Measurements from ENCODE around the gene NBL1.

The NBL1 gene

GRCh38 chr1:19646377-19647319, 2.5 kb downstream of the NBL1 start:
- DNase-seq (ENCODE audit: low spot score) = no peak

GRCh38 chr1:19647643-19648042, 3.5 kb downstream of the NBL1 start:
- no peak for DNase-seq (ENCODE audit: low spot score)

DNA sequence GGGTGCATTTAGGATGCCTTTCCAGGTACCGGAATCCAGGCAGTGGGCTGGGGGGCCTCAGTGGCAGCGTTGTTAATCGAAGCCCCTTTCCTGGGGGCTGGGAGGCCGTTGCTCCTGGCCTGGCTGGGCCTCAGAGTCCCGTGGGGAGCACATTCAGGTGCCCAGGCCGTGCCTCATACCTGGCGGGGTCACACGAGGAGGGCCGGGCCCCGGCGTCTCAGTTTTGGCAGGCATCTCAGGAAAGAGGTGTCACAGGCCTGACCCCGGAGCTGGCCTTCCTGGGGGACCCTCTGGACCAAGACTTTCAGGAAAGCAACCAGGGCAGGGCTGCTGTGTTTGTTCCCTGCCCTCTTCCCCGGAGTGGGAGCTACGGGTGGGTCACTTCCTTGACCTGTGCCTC, 4.1 kb downstream of the NBL1 start:
- no peak for DNase-seq (ENCODE audit: low spot score)

- no peak for DNase-seq (ENCODE audit: low spot score)
These were observed 4.6 kb downstream of the NBL1 start for GRCh38 chr1:19648689-19649088.

DNA sequence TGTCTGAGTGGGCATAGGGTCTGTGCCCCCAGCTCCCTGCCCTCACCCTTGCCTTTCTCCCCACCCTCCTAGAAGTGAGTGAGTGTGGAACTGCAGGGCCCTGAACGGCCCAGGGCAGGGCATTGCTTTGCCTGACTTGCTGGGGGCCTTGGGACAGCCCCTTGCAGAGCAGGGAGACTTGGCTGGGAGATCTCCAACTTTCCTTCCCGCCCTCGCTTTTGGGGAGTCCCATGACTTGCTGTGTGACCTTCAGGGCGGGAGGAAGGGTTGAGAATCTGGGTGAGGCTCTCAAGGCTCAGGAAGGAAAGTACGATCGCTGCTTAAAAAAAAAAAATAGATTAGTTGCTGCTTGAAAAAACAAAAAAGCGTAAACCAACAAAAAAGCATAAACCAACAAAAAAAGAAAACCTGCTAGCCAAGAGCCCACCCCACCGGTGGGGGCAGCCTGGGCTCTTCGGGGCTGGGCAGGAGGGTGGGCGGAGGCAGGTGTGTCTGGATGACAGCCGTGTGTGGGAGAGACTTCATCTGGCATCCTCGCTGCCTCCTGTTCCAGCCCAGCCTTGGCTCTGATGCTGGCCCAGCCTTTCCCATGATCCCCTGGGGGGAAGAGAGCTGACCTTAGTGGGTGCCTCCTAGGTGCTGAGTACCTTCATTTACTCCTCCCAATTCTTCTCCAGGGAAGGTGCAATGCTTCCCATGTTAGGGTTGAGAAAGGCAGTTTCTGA, 6.5 kb downstream of the NBL1 start:
- no peak for DNase-seq (ENCODE audit: low spot score)

DNA sequence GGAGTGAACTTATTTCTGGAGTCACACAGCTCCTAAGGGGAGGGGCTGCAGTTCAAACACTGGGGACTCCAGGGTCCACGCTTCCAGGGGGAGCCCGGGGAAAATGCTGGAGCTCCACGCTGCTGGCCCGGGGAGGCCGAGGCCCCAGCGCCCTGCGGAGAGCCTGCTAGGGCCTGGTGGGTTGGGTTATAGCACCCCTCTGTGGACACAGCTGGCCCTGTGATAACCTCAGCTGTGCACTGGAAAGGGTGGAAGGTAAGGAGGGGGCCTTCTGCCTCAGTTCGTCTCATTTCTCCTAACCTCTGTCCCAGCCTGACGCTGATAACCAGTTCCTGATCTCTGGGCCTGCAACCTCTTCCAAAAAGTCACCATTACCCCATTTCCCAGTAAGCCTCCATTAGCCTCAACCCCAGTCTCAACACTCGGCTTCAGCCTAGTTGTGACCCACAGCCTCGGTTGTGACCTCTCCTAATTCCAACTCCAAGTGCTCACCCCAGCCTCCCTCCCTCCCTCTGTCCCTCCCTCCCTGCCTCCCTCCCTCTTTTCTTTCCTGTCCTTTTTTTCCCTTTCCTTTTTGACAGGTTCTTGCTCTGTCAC, 7.1 kb downstream of the NBL1 start:
- peak; percentile 86 for DNase-seq (ENCODE audit: low spot score)

GRCh38 chr1:19654386-19654785, 10.3 kb downstream of the NBL1 start:
- no peak for DNase-seq (ENCODE audit: low spot score)

DNA sequence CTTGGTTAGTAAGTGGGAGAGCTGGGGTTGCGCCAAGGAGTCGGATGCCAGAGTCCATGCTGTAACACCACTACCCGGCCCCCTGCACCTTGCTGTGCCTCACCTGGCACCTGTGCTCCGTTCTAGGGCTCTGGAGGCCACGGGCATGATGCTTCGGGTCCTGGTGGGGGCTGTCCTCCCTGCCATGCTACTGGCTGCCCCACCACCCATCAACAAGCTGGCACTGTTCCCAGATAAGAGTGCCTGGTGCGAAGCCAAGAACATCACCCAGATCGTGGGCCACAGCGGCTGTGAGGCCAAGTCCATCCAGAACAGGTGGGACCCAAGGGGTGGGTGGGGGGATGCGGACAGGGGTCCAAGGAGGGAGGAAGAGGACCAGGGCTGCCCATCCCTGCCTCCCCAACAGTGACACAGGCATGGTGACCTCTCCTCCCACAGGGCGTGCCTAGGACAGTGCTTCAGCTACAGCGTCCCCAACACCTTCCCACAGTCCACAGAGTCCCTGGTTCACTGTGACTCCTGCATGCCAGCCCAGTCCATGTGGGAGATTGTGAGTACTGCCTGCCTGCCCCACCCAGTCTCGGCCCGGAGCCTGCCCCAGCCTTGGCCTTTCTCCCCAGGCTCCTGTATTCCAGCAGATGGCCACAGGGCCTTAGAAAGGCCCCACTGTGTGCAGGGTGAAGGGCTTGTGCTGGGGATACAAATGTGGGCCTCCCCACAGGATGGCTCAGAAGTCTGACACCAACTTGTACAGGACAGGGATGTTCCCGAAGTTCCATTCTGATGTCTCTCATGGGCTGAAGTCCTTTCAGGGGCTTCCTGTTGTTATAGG, 11.0 kb downstream of the NBL1 start:
- no peak for DNase-seq (ENCODE audit: low spot score)

DNA sequence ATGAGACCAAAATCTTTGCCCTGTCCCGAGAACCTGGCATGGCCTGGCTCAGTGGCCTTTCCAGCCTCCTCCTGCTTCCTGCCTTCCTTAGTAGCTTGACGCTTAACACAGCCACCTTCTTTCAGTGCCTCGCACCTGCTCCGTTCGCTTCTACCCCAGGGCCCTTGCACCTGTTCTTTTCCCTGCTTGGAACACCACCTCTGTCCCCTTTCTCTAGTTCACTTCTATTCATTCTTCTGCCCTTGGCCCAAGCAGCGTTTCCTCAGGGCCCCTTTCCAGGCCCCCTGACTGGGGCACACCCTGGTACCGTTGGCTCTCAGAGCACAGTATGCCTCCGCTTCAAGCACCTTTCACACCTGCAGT, 11.6 kb downstream of the NBL1 start:
- DNase-seq (ENCODE audit: low spot score) = no peak

- DNase-seq (ENCODE audit: low spot score) = no peak
These were observed 12.1 kb downstream of the NBL1 start for GRCh38 chr1:19656134-19656779.

- no peak for DNase-seq (ENCODE audit: low spot score)
These were observed 12.8 kb downstream of the NBL1 start for GRCh38 chr1:19656780-19657466.

GRCh38 chr1:19657511-19657910, 13.4 kb downstream of the NBL1 start:
- no peak for DNase-seq (ENCODE audit: low spot score)

- DNase-seq (ENCODE audit: low spot score) = no peak
These were observed 14.1 kb downstream of the NBL1 start for GRCh38 chr1:19658186-19658585.

- no peak for DNase-seq (ENCODE audit: low spot score)
These were observed 17.7 kb downstream of the NBL1 start for GRCh38 chr1:19661721-19662228.

DNA sequence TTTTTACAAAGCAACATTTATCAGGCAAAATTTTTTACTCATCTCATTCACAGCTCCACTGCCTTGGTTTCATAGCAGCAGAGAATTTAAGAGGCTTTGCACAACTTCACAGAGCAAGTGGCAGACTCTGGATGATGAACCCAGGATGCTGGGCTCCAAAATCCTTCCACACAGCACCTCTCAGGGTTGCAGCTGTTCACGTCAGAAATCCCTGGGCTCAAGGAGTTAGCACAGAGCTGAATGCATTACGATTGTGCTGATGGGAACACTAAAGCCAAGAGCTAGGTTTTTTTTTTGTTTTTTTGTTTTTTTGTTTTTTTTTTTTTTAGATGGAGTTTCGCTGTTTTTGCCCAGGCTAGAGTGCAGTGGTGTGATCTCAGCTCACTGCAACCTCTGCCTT, 18.2 kb downstream of the NBL1 start:
- DNase-seq (ENCODE audit: low spot score) = no peak

DNA sequence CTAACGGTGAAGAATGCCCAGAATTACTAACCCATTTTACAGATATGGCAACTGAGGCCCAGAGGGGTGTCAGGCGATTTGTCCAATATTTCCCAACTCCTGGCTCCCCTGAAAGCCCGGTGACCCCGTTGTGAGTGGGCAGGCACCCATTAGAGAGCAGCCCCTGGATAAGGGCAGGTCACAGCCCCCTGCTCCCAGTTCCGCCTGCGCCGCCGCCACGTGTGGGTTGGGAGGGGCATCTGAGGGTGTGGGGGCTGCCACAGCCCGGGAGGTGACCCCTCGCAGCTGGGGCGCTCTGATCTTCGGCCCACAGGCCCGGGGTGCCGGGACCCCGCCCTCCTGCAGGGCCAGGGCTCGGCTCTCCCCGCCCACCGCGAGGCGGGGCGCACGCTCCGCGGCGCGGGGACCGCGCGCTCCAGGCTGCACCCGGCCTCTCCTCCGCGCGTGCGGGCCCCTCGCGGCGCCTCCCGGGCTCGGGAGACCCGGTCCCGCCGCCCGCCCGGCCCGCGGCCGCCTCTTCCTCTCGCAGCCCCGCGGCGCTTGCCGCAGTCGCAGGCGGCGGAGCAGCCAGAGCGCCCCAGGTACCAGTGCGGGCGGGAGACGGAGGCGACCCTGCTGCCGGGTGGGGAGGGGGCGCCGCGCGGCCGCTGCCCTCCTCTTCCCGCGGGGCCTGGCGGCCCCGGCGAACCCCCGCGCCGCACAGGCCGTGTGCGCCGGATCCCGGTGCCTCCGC, 20.5 kb downstream of the NBL1 start, which contains the start of gene HTR6:
Gene HTR6 (plus strand): TSS at position 423 of the 733 bp plus-strand sequence. CDS start 879 bp downstream, outside the sequence.
- peak; percentile 82 for DNase-seq (ENCODE audit: low spot score)

- DNase-seq (ENCODE audit: low spot score) = no peak
These were observed 21.0 kb downstream of the NBL1 start for GRCh38 chr1:19665186-19665495.

DNA sequence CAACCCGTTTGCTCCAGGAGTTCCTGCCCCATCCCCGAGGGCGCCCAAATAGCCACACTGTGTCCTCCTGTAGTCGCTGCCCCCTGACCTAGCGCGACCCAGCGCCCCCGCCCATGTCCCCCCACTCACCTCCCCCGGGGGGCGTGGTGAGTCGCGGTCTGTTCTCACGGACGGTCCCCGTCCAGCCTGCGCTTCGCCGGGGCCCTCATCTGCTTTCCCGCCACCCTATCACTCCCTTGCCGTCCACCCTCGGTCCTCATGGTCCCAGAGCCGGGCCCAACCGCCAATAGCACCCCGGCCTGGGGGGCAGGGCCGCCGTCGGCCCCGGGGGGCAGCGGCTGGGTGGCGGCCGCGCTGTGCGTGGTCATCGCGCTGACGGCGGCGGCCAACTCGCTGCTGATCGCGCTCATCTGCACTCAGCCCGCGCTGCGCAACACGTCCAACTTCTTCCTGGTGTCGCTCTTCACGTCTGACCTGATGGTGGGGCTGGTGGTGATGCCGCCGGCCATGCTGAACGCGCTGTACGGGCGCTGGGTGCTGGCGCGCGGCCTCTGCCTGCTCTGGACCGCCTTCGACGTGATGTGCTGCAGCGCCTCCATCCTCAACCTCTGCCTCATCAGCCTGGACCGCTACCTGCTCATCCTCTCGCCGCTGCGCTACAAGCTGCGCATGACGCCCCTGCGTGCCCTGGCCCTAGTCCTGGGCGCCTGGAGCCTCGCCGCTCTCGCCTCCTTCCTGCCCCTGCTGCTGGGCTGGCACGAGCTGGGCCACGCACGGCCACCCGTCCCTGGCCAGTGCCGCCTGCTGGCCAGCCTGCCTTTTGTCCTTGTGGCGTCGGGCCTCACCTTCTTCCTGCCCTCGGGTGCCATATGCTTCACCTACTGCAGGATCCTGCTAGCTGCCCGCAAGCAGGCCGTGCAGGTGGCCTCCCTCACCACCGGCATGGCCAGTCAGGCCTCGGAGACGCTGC, 21.7 kb downstream of the NBL1 start:
- DNase-seq (ENCODE audit: low spot score) = no peak

- DNase-seq (ENCODE audit: low spot score) = no peak
These were observed 24.8 kb downstream of the NBL1 start for GRCh38 chr1:19668888-19669287.

Measured in D341Med (cell line).